ENCODE data around the gene RCN2.

Gene RCN2

GRCh38 chr15:76996526-76997401, 65.2 kb downstream of the RCN2 start:
- peak; percentile 49 for DNase-seq

- no peak for DNase-seq
These were observed 67.2 kb downstream of the RCN2 start for GRCh38 chr15:76998663-76999285.

GRCh38 chr15:76999996-77000395, 68.4 kb downstream of the RCN2 start:
- DNase-seq: no peak

GRCh38 chr15:77001351-77001750, 69.8 kb downstream of the RCN2 start:
- DNase-seq: no peak

GRCh38 chr15:77001966-77002365, 70.4 kb downstream of the RCN2 start:
- DNase-seq: no peak

GRCh38 chr15:77002436-77002835, 70.9 kb downstream of the RCN2 start:
- DNase-seq: no peak

- peak; percentile 49 for DNase-seq
These were observed 71.7 kb downstream of the RCN2 start for GRCh38 chr15:77002954-77003912.
